HG02610 (cell line): ENCODE data around the gene HM13.
"Not testable (repeated sequence)": the region's sequence is repeated elsewhere in the genome, so short reads cannot be mapped to it uniquely, and the experiment has no call there.

Source experiments
- ATAC-seq: cut with Tn5 transposase; IDR thresholded peaks from one replicate; pipeline ENCODE4 v1.9.1; 2021; ENCODE audit warnings: mild to moderate bottlenecking, moderate library complexity; ENCODE audit not compliant: unreplicated experiment

Gene HM13

GRCh38 chr20:31500527-31500926 lies 13.7 kb upstream of the HM13 start:
- no peak for ATAC-seq

GRCh38 chr20:31502884-31503673 lies 11.2 kb upstream of the HM13 start:
- peak; percentile 92 for ATAC-seq

GRCh38 chr20:31505903-31506302 lies 8.3 kb upstream of the HM13 start:
- ATAC-seq: no peak

- no peak for ATAC-seq
Observed at GRCh38 chr20:31508517-31509244, 5.6 kb upstream of the HM13 start.

GRCh38 chr20:31515072-31515774 lies 981 bp downstream of the HM13 start:
- ATAC-seq: no peak

- ATAC-seq: no peak
Observed at GRCh38 chr20:31515775-31516107, 1.5 kb downstream of the HM13 start.

- no peak for ATAC-seq
Observed at GRCh38 chr20:31516166-31516565, 1.9 kb downstream of the HM13 start.

- ATAC-seq: no peak
Observed at GRCh38 chr20:31516651-31517050, 2.4 kb downstream of the HM13 start.

- no peak for ATAC-seq
Observed at GRCh38 chr20:31517373-31517772, 3.1 kb downstream of the HM13 start.

- ATAC-seq: not testable (repeated sequence)
Observed at GRCh38 chr20:31521267-31521666, 7.0 kb downstream of the HM13 start.

- no peak for ATAC-seq
Observed at GRCh38 chr20:31522731-31523130, 8.5 kb downstream of the HM13 start.

- ATAC-seq: no peak
Observed at GRCh38 chr20:31523361-31524283, 9.4 kb downstream of the HM13 start.

- ATAC-seq: no peak
Observed at GRCh38 chr20:31527266-31527665, 13.0 kb downstream of the HM13 start.

- ATAC-seq: no peak
Observed at GRCh38 chr20:31535298-31535697, 21.1 kb downstream of the HM13 start.

GRCh38 chr20:31536575-31536974 lies 22.3 kb downstream of the HM13 start:
- ATAC-seq: no peak

- ATAC-seq: no peak
Observed at GRCh38 chr20:31537116-31537871, 23.1 kb downstream of the HM13 start.

- ATAC-seq: no peak
Observed at GRCh38 chr20:31537890-31538289, 23.6 kb downstream of the HM13 start.

GRCh38 chr20:31538326-31538725 lies 24.1 kb downstream of the HM13 start:
- no peak for ATAC-seq

- not testable (repeated sequence) for ATAC-seq
Observed at GRCh38 chr20:31539636-31540035, 25.4 kb downstream of the HM13 start.

- ATAC-seq: no peak
Observed at GRCh38 chr20:31540406-31540805, 26.2 kb downstream of the HM13 start.
